ENCODE measurements around the gene EFNA5.

Gene EFNA5

GRCh38 chr5:107567901-107568671 is 102.7 kb downstream of the EFNA5 start:
- no peak for DNase-seq

GRCh38 chr5:107566986-107567385 is 103.8 kb downstream of the EFNA5 start:
- DNase-seq = no peak

GRCh38 chr5:107565791-107566767 is 104.7 kb downstream of the EFNA5 start:
- no peak for DNase-seq

- DNase-seq = no peak
Observed at GRCh38 chr5:107564931-107565372, 105.8 kb downstream of the EFNA5 start.

GRCh38 chr5:107563959-107564544 is 106.7 kb downstream of the EFNA5 start:
- DNase-seq = no peak

GRCh38 chr5:107560377-107560776 is 110.4 kb downstream of the EFNA5 start:
- DNase-seq = no peak

- DNase-seq = no peak
Observed at GRCh38 chr5:107558823-107559375, 111.8 kb downstream of the EFNA5 start.

GRCh38 chr5:107557051-107557658 is 113.6 kb downstream of the EFNA5 start:
- DNase-seq = no peak

- no peak for DNase-seq
Observed at GRCh38 chr5:107556575-107556974, 114.2 kb downstream of the EFNA5 start.

GRCh38 chr5:107555425-107556090 is 115.2 kb downstream of the EFNA5 start:
- DNase-seq = no peak

- DNase-seq = no peak
Observed at GRCh38 chr5:107554776-107555424, 115.8 kb downstream of the EFNA5 start.

GRCh38 chr5:107553117-107553555 is 117.6 kb downstream of the EFNA5 start:
- DNase-seq = no peak

- no peak for DNase-seq
Observed at GRCh38 chr5:107551088-107551487, 119.6 kb downstream of the EFNA5 start.

- no peak for DNase-seq
Observed at GRCh38 chr5:107549567-107549966, 121.2 kb downstream of the EFNA5 start.

GRCh38 chr5:107548477-107548876 is 122.3 kb downstream of the EFNA5 start:
- DNase-seq = no peak

GRCh38 chr5:107546719-107547118 is 124.0 kb downstream of the EFNA5 start:
- no peak for DNase-seq

- DNase-seq = no peak
Observed at GRCh38 chr5:107545486-107545885, 125.3 kb downstream of the EFNA5 start.

GRCh38 chr5:107544967-107545366 is 125.8 kb downstream of the EFNA5 start:
- DNase-seq = no peak

- DNase-seq = no peak
Observed at GRCh38 chr5:107544476-107544875, 126.3 kb downstream of the EFNA5 start.

GRCh38 chr5:107543868-107544267 is 126.9 kb downstream of the EFNA5 start:
- no peak for DNase-seq

- no peak for DNase-seq
Observed at GRCh38 chr5:107542831-107543231, 127.9 kb downstream of the EFNA5 start.
